H1 (cell line): ENCODE results near the gene TEKT3. TPM values are rescaled to one million over a fixed set of nuclear protein-coding genes. Genes with fewer than 3 reads are reported as not detected.

Experiments used
- CBX8 ChIP-seq: fragments of 300-800, 300-1000 bp; sonication (generic); IDR thresholded peaks from 2 replicates; pipeline ENCODE4 v1.7.1; 2016; ENCODE audit warnings: low read depth, low read length, borderline replicate concordance
- CHD1 ChIP-seq: IDR thresholded peaks from 2 replicates; pipeline ENCODE4 v1.6.1; 2012; ENCODE audit warnings: low read depth, low read length, improper control_type of control experiment
- TAF7 ChIP-seq: optimal IDR thresholded peaks from 2 replicates; pipeline ENCODE3; 2011; ENCODE audit warnings: low read depth, mild to moderate bottlenecking, inconsistent platforms, low read length, moderate library complexity, borderline replicate concordance
- polyA plus RNA-seq, 7 experiments: library from polyadenylated mRNA; depleted of rRNA in 3 of 7; stranded (reverse) in 5 of 7; unstranded in 2 of 7; fragments of >200 nt in 5 of 7; fragments of 200-250 nt in 2 of 7; gene quantifications; 1 replicate in 5 of 7; 2 replicates in 1 of 7; 4 replicates in 1 of 7; pipeline versions ENCODE4 v1.2.1 to v1.2.3, GENCODE V29; 2011 to 2013; ENCODE audit warnings: missing spikeins in 2 of 7, mixed read lengths in 2 of 7
- total RNA-seq: library from RNA; stranded (reverse); fragmentation: NEBNext Ultra II Directional; extraction: Animal tissue kit (Norgen Biotek cat#: 25700); gene quantifications from 2 replicates; pipeline ENCODE4 v1.2.1, GENCODE V29; 2021
- TF ChIP-seq, protein P1 (sequence below): IDR thresholded peaks from 2 replicates; pipeline ENCODE4 v1.6.1; 2012; ENCODE audit warnings: low read length, inconsistent platforms

TEKT3 gene
- total and polyA plus RNA-seq, 2 of the 8 experiments (the other 6 are each of a cell fraction or from before 2014, with no cell fraction given) = 2.2 to 2.9 TPM

DNA sequence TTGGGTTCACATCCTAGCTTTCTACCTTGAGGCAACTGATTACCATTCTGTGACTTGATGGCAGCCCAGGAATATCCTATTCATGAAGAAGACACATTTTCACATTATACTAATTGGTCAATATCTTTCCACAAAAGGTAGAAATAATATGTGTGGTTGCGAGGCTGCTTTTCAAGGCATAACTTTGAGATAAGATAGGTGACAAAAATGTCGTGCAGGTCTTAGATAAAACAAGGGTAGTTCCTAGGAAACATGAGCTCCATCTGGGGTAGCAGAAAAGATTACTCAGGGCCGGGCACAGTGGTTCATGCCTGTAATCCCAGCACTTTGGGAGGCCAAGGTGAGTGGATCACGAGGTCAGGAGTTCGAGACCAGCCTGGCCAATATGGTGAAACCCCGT is 22.3 kb upstream of the TEKT3 start (continued):
- TF ChIP-seq, protein P1, sequence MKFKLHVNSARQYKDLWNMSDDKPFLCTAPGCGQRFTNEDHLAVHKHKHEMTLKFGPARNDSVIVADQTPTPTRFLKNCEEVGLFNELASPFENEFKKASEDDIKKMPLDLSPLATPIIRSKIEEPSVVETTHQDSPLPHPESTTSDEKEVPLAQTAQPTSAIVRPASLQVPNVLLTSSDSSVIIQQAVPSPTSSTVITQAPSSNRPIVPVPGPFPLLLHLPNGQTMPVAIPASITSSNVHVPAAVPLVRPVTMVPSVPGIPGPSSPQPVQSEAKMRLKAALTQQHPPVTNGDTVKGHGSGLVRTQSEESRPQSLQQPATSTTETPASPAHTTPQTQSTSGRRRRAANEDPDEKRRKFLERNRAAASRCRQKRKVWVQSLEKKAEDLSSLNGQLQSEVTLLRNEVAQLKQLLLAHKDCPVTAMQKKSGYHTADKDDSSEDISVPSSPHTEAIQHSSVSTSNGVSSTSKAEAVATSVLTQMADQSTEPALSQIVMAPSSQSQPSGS = no peak
- no peak for TF ChIP-seq TAF7
- no peak for TF ChIP-seq CBX8
- no peak for TF ChIP-seq CHD1
- TF ChIP-seq, all 59 proteins: peak for 0
